Mammary epithelial cell (primary cell): ENCODE results near the gene DBT.

ENCODE experiments used
- EZH2 ChIP-seq: IDR thresholded peaks from 2 replicates; pipeline ENCODE4 v1.6.1; 2012; ENCODE audit warnings: low read length, inconsistent platforms, borderline replicate concordance
- TF ChIP-seq, protein P1 (sequence below), 2 donors: IDR thresholded peaks in 1 of 2; conservative IDR thresholded peaks in 1 of 2; 2 replicates each; pipeline ENCODE4 v1.5.1; 2011 to 2012; ENCODE audit warnings: inconsistent platforms in 2 of 2, low read length in 2 of 2, mild to moderate bottlenecking in 2 of 2, control low read depth in 1 of 2, low read depth in 1 of 2; ENCODE audit not compliant: insufficient read depth in 1 of 2; ENCODE audit errors: extremely low read depth in 1 of 2

GRCh38 chr1:100279954-100280682 lies 30.5 kb upstream of the DBT start:
- TF ChIP-seq, protein P1, sequence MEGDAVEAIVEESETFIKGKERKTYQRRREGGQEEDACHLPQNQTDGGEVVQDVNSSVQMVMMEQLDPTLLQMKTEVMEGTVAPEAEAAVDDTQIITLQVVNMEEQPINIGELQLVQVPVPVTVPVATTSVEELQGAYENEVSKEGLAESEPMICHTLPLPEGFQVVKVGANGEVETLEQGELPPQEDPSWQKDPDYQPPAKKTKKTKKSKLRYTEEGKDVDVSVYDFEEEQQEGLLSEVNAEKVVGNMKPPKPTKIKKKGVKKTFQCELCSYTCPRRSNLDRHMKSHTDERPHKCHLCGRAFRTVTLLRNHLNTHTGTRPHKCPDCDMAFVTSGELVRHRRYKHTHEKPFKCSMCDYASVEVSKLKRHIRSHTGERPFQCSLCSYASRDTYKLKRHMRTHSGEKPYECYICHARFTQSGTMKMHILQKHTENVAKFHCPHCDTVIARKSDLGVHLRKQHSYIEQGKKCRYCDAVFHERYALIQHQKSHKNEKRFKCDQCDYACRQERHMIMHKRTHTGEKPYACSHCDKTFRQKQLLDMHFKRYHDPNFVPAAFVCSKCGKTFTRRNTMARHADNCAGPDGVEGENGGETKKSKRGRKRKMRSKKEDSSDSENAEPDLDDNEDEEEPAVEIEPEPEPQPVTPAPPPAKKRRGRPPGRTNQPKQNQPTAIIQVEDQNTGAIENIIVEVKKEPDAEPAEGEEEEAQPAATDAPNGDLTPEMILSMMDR (conservative IDR thresholded peaks at IDR 0.05 in 1 of 2, IDR thresholded peaks at IDR 0.05 in 1 of 2; ENCODE audit: extremely low read depth in 1 of 2, insufficient read depth in 1 of 2, low read depth in 1 of 2, low read length in 2 of 2) = no peak
- TF ChIP-seq EZH2 = no peak
